ENCODE measurements around the gene DDI1. TPM values are rescaled to one million over a fixed set of nuclear protein-coding genes. Genes with fewer than 3 reads are reported as not detected.

DDI1 gene
- total RNA-seq, 3 donors from 2014 or later (not counting 1 experiment from before 2014, with no cell fraction given) = not detected

DNA sequence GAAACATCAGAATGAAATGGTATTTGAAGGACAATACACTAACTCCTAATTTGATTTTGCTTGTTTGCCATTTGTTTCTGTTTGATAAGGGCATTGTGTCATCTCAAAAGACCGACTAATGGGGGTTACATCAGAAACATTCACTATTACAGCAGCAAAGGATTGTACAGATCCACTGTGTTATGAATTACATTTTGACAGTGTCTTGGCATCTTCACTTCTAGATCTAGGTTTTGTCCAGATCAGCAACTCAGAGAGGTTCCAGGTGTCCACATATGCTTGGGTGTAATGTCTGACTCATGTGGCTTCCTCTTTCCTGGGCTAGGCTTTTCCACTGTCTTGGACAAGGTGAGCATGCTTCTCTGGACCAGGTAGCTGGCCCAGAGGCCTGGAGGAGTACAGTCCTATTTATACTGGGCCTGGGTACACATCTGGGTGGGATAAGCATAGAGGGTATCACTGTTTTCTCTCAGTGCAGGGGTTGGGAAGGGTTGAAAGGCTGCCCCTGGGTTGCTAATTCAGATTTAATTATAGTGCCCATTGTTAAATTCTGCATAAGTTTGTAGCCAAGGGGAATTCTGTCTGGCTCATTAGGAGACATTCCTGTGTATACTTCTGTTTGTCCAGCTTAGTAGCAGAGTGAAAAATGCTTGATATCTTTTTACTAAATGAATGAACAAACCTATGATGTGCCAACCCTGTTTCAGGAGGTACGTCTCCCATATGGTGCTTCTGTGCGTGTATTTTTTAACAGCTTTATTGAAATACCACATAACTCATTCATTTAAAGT lies 23.8 kb downstream of the DDI1 start:
- no CpG with 5 or more reads among the region's 3 CpGs for WGBS (ENCODE audit: insufficient coverage)
- Mint-ChIP-seq H3K9me3 (peaks cover 0 to 2% of the 10 kb centered on the region in 2 donors), H3K27ac (peak overlapping the region; percentile 60 to 67), H3K4me3 (no peak overlapping the region), H3K27me3 (ENCODE audit: low read depth in 2 of 2) (no peaks in the 10 kb centered on the region), H3K36me3 (no peaks in the 10 kb centered on the region), H3K4me1 (peaks cover 38 to 51% of the 10 kb centered on the region in 2 donors)
- TF ChIP-seq CTCF (IDR thresholded peaks at IDR 0.05) = no peak
- Histone ChIP-seq H3K4me1 (ENCODE audit: control insufficient read depth, insufficient read depth, low read length) (no peaks in the 10 kb centered on the region), H3K9me3 (ENCODE audit: control insufficient read depth, insufficient read depth, low read length) (no peaks in the 10 kb centered on the region), H3K36me3 (ENCODE audit: control insufficient read depth, insufficient read depth, low read length) (no peaks in the 10 kb centered on the region), H3K27me3 (ENCODE audit: control insufficient read depth, insufficient read depth, low read length) (no peaks in the 10 kb centered on the region), H3K27ac (ENCODE audit: low read length) (no peak overlapping the region), H3K4me3 (ENCODE audit: low read length) (no peak overlapping the region)
- intact Hi-C loops (cut with micrococcal nuclease) = no loop called here
- DNase-seq = no peak
- ATAC-seq = peak in 2 of 3 donors; percentile 22 to 30

- no peaks in the 10 kb centered on the region for H3K4me1 ChIP-seq (ENCODE audit: control insufficient read depth, insufficient read depth, low read length)
- H3K27me3 ChIP-seq (ENCODE audit: control insufficient read depth, insufficient read depth, low read length) = no peaks in the 10 kb centered on the region
- intact Hi-C loops (cut with micrococcal nuclease) = no loop called here
- peak in 1 of 3 donors; percentile 69 for ATAC-seq
- H3K4me3 Mint-ChIP-seq = no peak overlapping the region
- no peak for TF ChIP-seq CTCF (IDR thresholded peaks at IDR 0.05)
- no peak for DNase-seq
- no peaks in the 10 kb centered on the region for H3K36me3 ChIP-seq (ENCODE audit: control insufficient read depth, insufficient read depth, low read length)
- H3K4me3 ChIP-seq (ENCODE audit: low read length) = no peak overlapping the region
- no peaks in the 10 kb centered on the region for H3K27me3 Mint-ChIP-seq (ENCODE audit: low read depth in 2 of 2)
- peak overlapping the region; percentile 60 to 67 for H3K27ac Mint-ChIP-seq
- H3K36me3 Mint-ChIP-seq = no peaks in the 10 kb centered on the region
- WGBS (ENCODE audit: insufficient coverage) = 22% methylated on average over 1 of the region's 1 CpG
- H3K4me1 Mint-ChIP-seq = peaks cover 38 to 51% of the 10 kb centered on the region in 2 donors
- no peaks in the 10 kb centered on the region for H3K9me3 ChIP-seq (ENCODE audit: control insufficient read depth, insufficient read depth, low read length)
- H3K9me3 Mint-ChIP-seq = peaks cover 0 to 2% of the 10 kb centered on the region in 2 donors
- no peak overlapping the region for H3K27ac ChIP-seq (ENCODE audit: low read length)
Measured at GRCh38 chr11:104060820-104061219, 24.4 kb downstream of the DDI1 start.

GRCh38 chr11:104061853-104062521 lies 25.5 kb downstream of the DDI1 start:
- no peak overlapping the region for H3K4me3 Mint-ChIP-seq

More at GRCh38 chr11:104061853-104062521, 25.5 kb downstream of the DDI1 start:
- Histone ChIP-seq H3K27ac (ENCODE audit: low read length) (no peak overlapping the region), H3K27me3 (ENCODE audit: control insufficient read depth, insufficient read depth, low read length) (no peaks in the 10 kb centered on the region), H3K4me3 (ENCODE audit: low read length) (no peak overlapping the region), H3K36me3 (ENCODE audit: control insufficient read depth, insufficient read depth, low read length) (no peaks in the 10 kb centered on the region), H3K9me3 (ENCODE audit: control insufficient read depth, insufficient read depth, low read length) (no peaks in the 10 kb centered on the region), H3K4me1 (ENCODE audit: control insufficient read depth, insufficient read depth, low read length) (no peaks in the 10 kb centered on the region)
- no peak overlapping the region for H3K27ac Mint-ChIP-seq
- 90% methylated on average over 9 of the region's 9 CpGs for WGBS (ENCODE audit: insufficient coverage)
- peaks cover 0 to 2% of the 10 kb centered on the region in 2 donors for H3K9me3 Mint-ChIP-seq
- DNase-seq (no peak), ATAC-seq (no peak)
- H3K27me3 Mint-ChIP-seq (ENCODE audit: low read depth in 2 of 2) = no peaks in the 10 kb centered on the region
- peaks cover 38 to 46% of the 10 kb centered on the region in 2 donors for H3K4me1 Mint-ChIP-seq
- TF ChIP-seq CTCF (IDR thresholded peaks at IDR 0.05) = no peak
- no peaks in the 10 kb centered on the region for H3K36me3 Mint-ChIP-seq
- intact Hi-C loops (cut with micrococcal nuclease) = no loop called here
